HG03108 (cell line): ENCODE results near the gene ZNF814.
"Not testable (repeated sequence)": the region's sequence is repeated elsewhere in the genome, so short reads cannot be mapped to it uniquely, and the experiment has no call there.

Source experiments
- ATAC-seq: cut with Tn5 transposase; IDR thresholded peaks from one replicate; pipeline ENCODE4 v1.9.1; 2021; ENCODE audit warnings: moderate library complexity; ENCODE audit not compliant: unreplicated experiment

Gene ZNF814

DNA sequence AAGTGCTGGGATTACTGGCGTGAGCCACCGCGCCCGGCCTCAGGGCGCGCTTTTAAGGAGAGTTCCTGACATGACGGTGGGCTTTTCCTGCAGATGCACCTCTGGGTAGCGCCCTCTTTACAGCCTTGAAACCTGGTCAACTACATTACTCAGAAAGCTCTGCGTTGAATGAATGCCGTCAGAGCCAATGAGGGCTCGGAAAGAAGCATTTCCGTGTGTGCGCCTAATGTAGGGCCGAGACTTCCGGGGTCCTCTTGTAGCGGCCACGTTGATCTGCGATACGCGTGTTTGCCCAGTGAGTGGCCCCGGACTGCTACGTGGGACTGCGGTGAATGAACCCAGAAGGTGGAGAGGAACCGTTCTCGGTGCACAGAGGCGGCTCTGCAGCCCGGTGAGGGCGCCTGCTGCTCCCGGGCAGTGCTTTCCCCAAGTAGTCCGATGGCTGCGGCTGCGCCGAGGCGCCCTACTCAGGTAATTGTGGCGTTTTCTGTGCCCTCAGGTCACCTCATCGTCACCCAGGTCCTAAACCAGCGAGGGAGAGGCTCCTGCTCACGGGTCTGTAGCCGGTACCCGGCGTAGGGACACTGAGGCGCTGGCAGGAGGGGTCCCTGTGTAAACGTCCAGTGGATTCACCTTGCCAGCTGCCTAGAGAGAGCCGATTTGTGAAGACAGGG is 69.2 kb downstream of the ZNF814 start:
- peak; percentile 92 for ATAC-seq

DNA sequence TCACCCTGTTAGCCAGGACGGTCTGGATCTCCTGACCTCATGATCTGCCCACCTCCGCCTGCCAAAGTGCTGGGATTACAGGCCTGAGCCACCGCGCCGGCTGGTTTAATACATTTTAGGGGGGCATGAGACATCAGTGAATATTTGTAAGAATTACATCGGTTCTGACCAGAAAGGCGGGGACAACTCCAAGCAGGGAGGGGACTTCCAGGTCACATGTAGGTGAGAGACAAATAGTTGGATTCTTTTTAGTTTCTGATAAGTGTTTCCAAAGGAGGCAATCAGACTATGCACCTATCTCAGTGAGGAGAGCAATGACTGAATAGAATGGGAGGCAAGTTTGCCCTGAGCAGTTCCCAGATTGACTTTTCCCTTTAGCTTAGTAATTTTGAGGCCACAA is 70.5 kb downstream of the ZNF814 start:
- ATAC-seq = no peak

DNA sequence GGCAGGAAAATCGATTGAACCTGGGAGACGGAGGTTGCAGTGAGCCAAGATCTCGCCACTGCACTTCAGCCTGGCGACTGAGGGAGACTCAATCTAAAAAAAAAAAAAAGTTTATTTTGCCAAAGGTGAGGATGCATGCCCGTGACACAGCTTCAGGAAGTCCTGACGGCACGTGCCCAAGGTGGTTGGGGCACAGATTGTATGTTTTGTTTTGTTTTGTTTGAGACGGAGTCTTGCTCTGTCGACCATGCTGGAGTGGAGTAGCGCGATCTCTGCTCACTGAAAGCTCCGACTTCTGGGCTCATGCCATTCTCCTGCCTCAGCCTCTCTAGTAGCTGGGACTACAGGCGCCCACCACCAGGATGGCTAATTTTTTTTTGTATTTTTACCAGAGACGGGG is 70.9 kb downstream of the ZNF814 start:
- no peak for ATAC-seq

DNA sequence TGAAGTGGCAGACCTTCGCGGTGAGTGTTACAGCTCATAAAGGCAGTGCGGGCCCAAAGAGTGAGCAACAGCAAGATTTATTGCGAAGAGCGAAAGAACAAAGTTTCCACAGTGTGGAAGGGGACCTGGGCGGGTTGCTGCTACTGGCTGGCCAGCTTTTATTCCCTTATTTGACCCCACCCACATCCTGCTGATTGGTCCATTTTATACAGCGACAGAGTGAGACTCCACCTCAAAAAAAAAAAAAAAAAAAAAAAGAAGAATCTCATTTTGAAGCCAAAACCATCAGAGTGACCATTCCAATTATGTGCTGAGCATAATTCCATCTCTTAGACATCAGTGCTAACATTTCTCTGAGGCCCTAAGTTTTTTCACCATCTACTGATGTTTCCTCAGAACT is 72.2 kb downstream of the ZNF814 start:
- no peak for ATAC-seq

DNA sequence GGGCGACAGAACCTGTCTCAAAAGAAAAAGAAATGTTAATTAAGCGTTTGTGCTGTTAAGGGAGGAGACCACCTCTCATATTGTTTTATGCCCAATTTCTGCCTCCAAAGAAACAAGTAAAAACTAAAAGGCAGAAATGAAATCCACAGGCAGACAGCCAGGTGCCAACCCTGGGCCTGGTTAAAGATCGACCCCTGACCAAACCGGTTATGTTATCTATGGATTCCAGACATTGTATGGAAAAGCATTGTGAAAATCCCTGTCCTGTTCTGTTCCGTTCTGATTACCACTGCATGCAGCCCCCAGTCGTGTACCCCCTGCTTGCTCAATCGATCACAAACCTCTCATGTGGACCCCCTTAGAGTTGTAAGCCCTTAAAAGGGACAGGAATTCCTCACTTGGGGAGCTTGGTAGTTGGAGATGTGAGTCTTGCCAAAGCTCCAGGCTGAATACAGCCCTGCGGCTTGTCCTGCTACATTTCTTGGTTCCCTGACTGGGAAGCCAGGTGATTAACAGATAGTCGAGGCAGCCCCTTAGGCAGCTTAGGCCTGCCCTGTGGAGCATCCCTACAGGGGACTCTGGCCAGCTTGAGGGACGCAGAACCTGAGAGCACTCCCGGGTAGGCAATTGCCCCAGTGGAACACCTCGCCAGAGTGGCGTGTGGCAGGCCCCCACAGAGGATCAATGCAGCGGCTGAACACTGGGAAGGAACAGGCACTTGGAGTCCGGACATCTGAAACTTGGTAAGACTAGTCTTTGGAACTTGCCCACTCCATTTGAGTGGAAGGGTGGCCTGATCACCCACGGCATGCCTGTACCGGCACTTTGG is 73.4 kb downstream of the ZNF814 start:
- ATAC-seq = no peak

DNA sequence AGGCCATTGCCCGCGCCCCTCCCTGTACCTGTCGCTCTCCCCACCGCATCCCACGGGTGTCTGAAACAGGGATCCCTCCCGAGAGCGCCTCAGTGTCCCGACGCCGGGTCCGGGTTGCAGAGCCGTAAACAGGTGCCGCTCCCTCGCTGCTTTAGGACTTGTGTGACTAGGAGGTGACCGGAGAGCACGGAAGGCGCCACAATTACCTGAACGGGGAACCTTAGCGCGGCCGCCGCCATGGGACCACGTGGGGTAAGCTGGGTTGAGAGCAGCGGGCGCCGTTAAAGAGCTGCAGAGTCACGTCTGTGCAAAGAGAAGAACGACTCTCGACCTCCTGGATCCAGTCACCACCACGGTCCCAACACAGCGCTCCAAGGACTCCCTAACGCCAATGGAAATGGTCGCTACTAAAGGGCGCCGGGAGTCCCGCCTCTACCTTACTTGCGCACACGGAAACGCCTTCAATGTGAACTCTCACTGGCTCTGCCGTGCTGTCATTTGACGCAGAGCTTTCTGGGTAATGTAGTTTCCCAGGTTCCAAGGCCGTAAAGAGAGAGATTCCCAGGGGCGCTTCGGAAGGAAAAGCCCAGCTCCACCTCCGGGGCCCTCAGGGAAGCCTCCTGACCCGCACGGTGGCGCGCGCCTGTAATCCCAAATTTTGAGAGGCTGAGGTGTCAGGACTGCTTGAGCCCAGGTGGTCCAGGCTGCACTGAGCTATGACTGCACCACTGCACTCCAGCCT is 74.2 kb downstream of the ZNF814 start, which contains the start of gene ZNF552:
TSS of gene ZNF552 (minus strand) at position 409 of the 742 bp plus-strand sequence. CDS start at position 239, 170 bp downstream.
- ATAC-seq = peak; percentile 64

DNA sequence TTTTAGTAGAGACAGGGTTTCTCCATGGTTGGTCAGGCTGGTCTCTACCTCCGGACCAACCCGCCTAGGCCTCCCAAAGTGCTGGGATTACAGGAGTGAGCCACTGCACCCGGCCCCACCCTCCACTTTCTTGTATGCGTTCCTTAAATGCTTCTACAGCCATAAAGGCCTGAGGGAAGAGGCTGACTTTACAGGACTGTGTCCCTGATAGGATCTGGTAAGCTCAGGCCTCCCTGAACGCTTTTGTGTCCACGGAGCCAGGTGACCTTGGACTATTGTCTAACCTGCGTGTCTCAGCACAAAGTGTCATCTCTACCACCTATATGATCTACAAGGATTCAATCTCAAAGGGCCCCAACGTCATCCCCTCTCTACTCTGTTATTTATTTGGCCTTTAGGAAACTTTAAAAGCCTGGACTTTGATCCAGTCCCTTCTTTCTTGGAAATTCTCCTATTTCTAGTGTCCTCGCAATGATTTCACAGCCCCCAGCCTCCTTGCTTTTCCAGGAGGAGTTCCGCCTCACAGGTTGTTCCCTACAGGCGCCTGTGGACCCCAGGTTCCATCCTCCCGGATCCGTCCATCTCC is 74.8 kb downstream of the ZNF814 start:
- ATAC-seq = no peak

DNA sequence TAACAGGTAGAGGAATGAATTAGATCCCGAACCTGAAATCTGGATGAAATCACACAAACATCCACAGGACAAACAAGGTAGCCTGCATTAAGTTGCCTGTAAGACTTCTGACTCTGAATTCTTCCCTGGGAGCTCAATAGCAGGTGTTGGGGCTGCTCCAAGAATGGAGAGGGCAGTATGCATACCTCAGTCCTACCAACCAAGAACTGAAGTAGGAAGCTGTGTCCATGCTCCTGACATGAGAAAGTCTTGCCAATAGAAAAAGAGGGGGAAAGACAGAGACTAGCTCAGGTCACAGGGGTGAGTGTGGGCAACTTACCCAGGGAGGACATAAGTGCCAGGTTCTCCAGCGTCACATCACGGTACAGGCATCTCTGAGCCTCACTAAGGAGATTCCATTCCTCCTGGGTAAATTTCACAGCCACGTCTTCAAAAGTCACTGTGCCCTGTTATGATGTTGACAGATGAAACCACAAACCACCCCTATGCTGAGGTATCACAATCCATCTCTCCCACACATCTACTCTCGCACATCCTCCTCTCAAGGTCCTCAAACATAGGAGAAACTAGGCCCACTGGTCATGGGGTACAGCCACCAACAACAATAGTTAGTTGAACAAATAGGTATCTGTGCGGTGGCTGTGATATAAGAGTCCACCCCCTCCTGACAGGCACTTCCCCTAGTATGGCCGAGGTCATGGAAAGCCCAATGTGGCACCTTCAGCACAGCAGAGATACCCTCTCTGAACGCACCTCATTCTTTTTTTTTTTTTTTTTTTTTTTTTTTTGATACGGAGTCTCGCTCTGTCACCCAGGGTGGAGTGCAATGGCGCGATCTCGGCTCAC is 75.6 kb downstream of the ZNF814 start:
- not testable (repeated sequence) for ATAC-seq

DNA sequence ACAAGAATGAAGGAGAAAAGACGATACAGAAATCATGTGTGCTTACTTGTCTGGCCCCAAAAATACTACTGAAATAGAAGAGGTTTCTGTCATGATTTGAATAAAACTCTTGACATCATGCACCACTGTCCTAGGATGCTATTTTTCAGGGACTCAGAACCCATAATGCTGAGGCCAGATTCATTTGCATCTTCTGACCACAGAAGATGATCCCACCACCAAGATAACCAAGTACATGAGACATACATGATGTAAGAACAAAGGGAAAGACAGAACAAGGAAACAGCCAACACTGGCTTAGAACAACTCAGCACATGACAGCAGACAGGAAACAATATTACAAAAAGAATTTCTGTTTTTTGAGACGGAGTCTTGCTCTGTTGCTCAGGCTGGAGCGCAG is 76.6 kb downstream of the ZNF814 start:
- no peak for ATAC-seq

DNA sequence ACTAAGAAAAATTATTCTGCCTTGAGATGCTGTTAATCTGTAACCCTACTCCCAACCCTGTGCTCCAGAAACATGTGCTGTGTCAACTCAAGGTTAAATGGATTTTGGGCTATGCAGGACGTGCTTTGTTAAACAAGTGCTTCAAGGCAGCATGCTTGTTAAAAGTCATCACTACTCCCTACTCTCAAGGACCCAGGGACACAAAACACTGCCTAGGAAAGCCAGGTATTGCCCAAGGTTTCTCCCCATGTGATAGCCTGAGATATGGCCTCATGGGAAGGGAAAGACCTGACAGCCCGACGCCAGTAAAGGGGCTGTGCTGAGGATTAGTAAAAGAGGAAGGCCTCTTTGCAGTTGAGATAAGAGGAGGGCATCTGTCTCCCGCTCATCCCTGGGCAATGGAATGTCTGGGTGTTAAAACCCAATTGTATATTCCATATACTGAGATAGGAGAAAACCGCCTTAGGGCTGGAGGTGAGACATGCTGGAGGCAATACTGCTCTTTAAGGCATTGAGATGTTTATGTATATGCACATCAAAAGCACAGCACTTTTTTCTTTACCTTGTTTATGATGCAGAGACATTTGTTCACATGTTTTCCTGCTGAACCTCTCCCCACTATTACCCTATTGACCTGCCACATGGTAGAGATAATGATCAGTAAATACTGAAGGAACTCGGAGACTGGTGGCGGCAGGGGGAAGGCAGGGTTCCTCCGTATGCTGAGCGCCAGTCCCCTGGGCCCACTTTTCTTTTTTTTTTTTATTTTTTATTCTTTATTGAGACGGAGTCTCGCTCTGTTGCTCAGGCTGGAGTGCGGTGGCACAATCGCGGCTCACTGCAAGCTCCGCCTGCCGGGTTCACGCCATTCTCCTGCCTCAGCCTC is 78.2 kb downstream of the ZNF814 start:
- ATAC-seq = not testable (repeated sequence)

DNA sequence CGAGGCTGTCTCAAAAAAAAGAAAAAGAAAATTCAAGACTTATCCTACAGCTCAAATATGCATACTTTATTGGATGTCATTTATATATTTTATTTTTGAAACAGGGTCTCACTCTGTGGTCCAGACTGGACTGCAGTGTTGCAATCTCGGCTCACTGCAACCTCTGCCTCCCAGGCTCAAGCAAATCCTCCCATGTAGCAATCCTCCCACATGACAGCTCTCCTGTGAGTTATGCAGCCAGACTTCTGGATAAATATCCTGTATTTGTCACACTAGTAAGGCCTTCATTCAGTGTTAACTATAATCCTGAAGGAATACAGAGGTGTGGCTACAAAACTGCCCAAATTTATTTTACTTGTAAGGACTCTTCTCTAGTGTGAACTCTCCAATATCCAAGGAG is 81.3 kb downstream of the ZNF814 start:
- no peak for ATAC-seq

DNA sequence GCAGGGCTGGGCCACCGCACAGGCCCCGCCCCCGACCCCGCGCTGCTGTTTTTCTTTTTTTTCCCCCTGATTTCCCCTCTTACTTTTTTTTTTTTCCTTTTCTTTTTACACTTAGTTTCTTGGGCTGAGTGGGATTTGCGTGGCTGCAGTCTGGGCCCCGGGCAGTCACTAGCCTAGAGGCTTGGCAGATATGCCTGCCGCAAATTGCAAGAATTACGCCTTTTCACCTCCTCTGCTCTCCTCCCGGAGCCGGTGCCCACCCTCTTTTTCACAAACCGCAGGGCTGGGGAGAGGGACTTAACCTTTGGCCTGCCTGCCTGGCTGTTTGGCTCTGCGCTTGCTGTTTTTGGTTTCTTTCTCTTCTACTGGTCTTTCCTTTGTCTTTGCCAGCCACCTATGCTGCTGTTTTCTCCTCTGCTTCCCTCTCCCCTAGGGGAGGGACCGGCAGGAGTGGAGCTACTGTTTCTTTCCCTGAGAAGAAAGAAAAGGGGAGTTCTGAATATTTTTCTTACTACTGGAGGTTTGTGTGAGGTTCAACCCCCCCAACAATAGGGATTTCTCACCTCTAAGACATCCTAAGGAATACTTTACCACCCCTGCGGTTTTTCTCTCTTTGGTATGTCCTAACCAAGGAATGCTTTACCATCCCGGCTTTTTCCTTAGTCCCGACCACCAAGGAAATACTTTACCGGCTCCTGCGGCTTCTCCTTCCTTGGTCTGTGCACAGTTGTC is 85.1 kb downstream of the ZNF814 start:
- ATAC-seq = no peak

DNA sequence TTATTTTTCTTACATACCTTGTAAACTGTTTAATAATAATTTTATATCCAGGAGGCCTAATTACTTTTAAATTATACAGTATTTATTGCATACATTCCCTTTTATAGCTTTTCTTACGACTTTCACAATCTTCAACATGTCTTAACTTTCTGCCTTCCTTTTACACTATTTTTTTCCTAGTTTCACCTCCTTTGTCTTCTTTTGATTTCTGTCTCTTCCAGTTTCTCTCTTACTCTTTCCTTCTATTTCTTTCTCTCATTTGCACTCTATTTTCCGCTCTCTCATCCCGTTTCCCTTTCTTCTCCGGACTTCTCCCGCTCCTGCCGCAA is 85.6 kb downstream of the ZNF814 start:
- no peak for ATAC-seq

DNA sequence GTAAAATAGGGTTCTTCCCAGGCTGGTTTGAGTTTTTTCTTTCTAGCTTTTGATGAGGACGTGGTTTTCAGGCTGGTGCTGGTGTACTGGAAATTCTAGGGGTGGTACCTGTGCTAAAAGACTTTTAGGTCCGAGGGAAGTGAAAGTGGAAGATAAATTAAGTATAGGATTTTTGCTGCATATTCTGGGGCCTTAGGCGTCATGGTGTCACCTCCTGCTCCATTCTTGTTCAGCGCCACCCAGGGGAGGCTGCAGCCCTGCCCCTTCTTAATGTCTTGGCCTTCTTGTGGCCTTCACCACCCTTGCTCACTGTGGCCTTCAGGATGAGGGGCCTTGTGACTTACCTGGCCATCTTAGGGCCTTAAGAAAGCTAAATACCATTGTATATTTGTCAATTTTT is 86.6 kb downstream of the ZNF814 start:
- no peak for ATAC-seq

DNA sequence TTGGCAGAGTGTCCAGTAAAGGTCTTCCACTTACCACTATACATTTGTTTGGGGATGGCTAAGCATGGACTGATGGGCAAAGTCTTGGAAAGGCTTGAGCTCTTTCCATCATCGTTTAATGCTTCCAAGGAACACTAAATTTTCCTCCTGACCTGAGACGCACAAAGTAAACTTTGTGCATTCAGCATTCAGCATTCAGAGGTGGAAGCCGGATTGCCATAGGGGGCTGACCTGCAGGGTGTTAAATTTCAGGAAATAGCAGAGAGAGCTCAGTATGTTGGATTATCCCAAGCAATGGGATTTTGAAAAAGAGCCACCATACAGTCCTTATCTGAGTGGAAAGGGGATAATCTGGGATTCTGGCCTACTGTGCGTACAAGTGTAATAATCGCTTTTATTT is 88.1 kb downstream of the ZNF814 start:
- no peak for ATAC-seq
